IPS DF 6.9 (cell line): ENCODE measurements around the gene GTF2H4.

Experiments used
- DNase-seq: peaks from one replicate; pipeline ENCODE4 v3.0.0-alpha.2; 2013; ENCODE audit warnings: low read depth, low spot score
- H3K27ac ChIP-seq: one replicate; pipeline ENCODE4 v1.5.1; 2013; ENCODE audit warnings: low read length, control low read depth
- H3K27me3 ChIP-seq: 2 replicates; pipeline ENCODE4 v1.6.1; 2013; ENCODE audit warnings: mild to moderate bottlenecking, low read length; ENCODE audit not compliant: control insufficient read depth, insufficient read depth
- H3K36me3 ChIP-seq: 2 replicates; pipeline ENCODE4 v1.6.1; 2013; ENCODE audit warnings: low read length; ENCODE audit not compliant: control insufficient read depth, insufficient read depth
- H3K4me1 ChIP-seq: 2 replicates; pipeline ENCODE4 v1.6.1; 2013; ENCODE audit warnings: low read length; ENCODE audit not compliant: control insufficient read depth, insufficient read depth
- H3K4me3 ChIP-seq: 2 replicates; pipeline ENCODE4 v1.5.1; 2013; ENCODE audit warnings: mild to moderate bottlenecking, low read length
- H3K9me3 ChIP-seq: 2 replicates; pipeline ENCODE4 v1.6.1; 2013; ENCODE audit warnings: low read length, inconsistent platforms; ENCODE audit not compliant: control insufficient read depth, insufficient read depth
- WGBS: extraction: QIAGEN DNeasy Blood & Tissue Kit; methylation state at CpG from one replicate; pipeline ENCODE4 v1.1.7; 2013; ENCODE audit warnings: mixed read lengths, missing lambda C conversion rate; ENCODE audit not compliant: insufficient read length, insufficient coverage; 5-methylcytosine and 5-hydroxymethylcytosine counted together

Gene GTF2H4

GRCh38 chr6:30889921-30890645, 17.9 kb upstream of the GTF2H4 start:
- no peak for DNase-seq
- WGBS: no CpG with 5 or more reads among the region's 14 CpGs
- Histone ChIP-seq H3K36me3 (peaks cover 44% of the 10 kb centered on the region), H3K27ac (no peak overlapping the region), H3K9me3 (no peaks in the 10 kb centered on the region), H3K4me3 (no peak overlapping the region), H3K27me3 (no peaks in the 10 kb centered on the region), H3K4me1 (peaks cover 9% of the 10 kb centered on the region)

DNA sequence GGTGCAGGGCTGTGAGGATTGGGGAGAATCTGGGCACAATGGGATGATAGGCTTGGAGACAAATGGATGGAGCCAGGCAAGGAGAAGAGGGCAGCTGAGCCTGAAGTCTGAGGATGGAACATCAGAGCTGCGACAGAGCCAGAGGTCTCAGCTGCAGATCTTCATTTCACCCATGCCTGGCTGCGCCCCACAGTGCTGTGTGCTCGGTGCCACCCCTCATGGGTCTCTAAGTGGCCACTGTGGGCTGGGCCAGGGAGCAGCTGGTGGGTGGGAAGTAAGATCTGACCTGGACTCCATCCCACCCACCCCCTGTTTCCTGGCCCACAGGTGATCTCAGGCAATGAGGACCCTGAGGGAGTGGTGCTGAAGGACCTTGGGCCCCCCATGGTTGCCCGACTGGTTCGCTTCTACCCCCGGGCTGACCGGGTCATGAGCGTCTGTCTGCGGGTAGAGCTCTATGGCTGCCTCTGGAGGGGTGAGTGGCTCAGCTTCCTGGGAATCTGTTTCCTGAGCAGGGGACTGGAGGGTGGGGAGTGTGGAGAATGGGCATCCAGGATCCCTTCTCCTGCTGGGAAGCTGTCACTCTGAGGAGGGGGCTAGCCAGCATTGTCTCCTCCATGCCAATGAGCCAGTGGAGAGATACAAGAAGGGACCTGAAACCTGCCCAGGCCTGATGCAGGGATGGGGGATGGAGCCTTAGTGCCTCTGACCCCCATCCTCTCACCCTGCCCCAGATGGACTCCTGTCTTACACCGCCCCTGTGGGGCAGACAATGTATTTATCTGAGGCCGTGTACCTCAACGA, 17.2 kb upstream of the GTF2H4 start:
- H3K4me3 ChIP-seq: no peak overlapping the region
- no peak for DNase-seq
- H3K4me1 ChIP-seq: peaks cover 4% of the 10 kb centered on the region; the same call in 1 of the 2 replicates
- H3K9me3 ChIP-seq: no peaks in the 10 kb centered on the region
- no peaks in the 10 kb centered on the region for H3K27me3 ChIP-seq
- H3K27ac ChIP-seq: no peak overlapping the region
- WGBS: no CpG with 5 or more reads among the region's 12 CpGs
- H3K36me3 ChIP-seq: peaks cover 49% of the 10 kb centered on the region

DNA sequence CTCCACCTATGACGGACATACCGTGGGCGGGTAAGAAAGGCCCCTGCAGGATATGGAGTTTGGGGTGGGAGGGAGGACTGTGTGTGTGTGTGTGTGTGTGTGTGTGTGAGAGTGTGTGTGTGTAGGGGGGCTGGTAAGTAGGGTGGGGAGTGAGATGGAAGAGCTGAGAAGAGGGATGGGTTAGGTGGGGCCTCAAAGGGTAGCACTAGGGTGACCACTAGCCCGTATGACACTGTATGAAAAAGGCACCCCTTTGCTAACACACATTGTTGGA, 16.6 kb upstream of the GTF2H4 start:
- WGBS: no CpG with 5 or more reads among the region's 4 CpGs
- Histone ChIP-seq H3K4me1 (peaks cover 4% of the 10 kb centered on the region; the same call in 1 of the 2 replicates), H3K9me3 (no peaks in the 10 kb centered on the region), H3K27ac (no peak overlapping the region), H3K4me3 (no peak overlapping the region), H3K27me3 (no peaks in the 10 kb centered on the region), H3K36me3 (peaks cover 52% of the 10 kb centered on the region)
- DNase-seq: no peak

DNA sequence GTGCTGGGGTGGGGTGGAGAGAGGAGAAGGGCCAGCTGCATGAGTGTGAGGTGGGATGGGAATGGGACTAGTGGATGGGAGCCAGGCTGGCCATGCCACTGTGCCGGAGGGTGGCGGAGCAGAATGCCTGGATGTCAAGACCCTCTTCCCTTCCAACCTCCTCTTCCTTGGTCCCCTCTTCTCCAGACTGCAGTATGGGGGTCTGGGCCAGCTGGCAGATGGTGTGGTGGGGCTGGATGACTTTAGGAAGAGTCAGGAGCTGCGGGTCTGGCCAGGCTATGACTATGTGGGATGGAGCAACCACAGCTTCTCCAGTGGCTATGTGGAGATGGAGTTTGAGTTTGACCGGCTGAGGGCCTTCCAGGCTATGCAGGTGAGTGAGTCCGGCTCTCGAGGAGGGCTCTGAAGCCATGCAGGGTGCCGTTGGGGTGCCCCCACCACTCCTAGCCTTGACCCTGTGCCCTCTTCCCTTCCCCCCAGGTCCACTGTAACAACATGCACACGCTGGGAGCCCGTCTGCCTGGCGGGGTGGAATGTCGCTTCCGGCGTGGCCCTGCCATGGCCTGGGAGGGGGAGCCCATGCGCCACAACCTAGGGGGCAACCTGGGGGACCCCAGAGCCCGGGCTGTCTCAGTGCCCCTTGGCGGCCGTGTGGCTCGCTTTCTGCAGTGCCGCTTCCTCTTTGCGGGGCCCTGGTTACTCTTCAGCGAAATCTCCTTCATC, 16.0 kb upstream of the GTF2H4 start:
- no peak for DNase-seq
- Histone ChIP-seq H3K9me3 (no peaks in the 10 kb centered on the region), H3K4me1 (no peaks in the 10 kb centered on the region), H3K27ac (no peak overlapping the region), H3K27me3 (no peaks in the 10 kb centered on the region), H3K36me3 (peaks cover 58% of the 10 kb centered on the region), H3K4me3 (no peak overlapping the region)
- WGBS: no CpG with 5 or more reads among the region's 21 CpGs

DNA sequence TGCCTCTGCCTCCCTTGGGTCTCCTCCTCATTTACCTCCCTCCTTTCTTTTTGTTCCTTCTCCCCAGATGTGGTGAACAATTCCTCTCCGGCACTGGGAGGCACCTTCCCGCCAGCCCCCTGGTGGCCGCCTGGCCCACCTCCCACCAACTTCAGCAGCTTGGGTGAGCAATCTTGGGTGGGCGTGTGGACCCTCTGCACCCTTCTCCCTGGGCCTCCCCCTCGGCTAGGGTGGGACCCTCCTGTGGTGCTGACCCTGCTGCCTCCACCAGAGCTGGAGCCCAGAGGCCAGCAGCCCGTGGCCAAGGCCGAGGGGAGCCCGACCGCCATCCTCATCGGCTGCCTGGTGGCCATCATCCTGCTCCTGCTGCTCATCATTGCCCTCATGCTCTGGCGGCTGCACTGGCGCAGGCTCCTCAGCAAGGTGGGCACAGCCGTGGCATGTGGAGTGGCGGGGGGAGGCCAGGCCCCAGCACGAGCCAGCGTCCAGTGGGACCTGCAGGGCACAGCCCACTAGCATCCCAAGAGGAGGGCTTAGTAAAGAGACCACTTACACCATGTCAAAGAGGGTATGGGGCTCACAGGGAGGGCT, 14.9 kb upstream of the GTF2H4 start:
- Histone ChIP-seq H3K27ac (no peak overlapping the region), H3K27me3 (no peaks in the 10 kb centered on the region), H3K4me1 (no peaks in the 10 kb centered on the region), H3K9me3 (no peaks in the 10 kb centered on the region), H3K4me3 (no peak overlapping the region), H3K36me3 (peaks cover 68% of the 10 kb centered on the region)
- no peak for DNase-seq
- no CpG with 5 or more reads among the region's 16 CpGs for WGBS

GRCh38 chr6:30893666-30894065, 14.3 kb upstream of the GTF2H4 start:
- Histone ChIP-seq H3K27me3 (no peaks in the 10 kb centered on the region), H3K4me1 (no peaks in the 10 kb centered on the region), H3K9me3 (no peaks in the 10 kb centered on the region), H3K36me3 (peaks cover 74% of the 10 kb centered on the region), H3K27ac (no peak overlapping the region), H3K4me3 (no peak overlapping the region)
- no CpG with 5 or more reads among the region's 8 CpGs for WGBS
- no peak for DNase-seq

DNA sequence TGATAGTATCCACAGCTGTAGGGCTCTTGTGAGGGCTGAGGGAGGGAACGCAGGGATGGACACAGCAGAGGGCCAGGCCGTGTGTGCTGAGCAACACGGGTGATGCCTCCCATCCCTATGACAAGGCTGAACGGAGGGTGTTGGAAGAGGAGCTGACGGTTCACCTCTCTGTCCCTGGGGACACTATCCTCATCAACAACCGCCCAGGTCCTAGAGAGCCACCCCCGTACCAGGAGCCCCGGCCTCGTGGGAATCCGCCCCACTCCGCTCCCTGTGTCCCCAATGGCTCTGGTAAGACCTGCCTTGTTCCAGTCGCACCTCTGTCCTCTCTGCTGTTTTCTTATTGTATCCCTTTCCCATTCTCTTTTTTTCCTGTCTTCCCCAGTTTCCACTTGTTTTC, 13.6 kb upstream of the GTF2H4 start:
- Histone ChIP-seq H3K4me3 (no peak overlapping the region), H3K4me1 (no peaks in the 10 kb centered on the region), H3K9me3 (no peaks in the 10 kb centered on the region), H3K36me3 (peaks cover 75% of the 10 kb centered on the region), H3K27ac (no peak overlapping the region), H3K27me3 (no peaks in the 10 kb centered on the region)
- no peak for DNase-seq
- WGBS: no CpG with 5 or more reads among the region's 12 CpGs

GRCh38 chr6:30894935-30895334, 13.1 kb upstream of the GTF2H4 start:
- WGBS: 100% methylated on average over 1 of the region's 3 CpGs
- no peak for DNase-seq
- no peaks in the 10 kb centered on the region for H3K4me1 ChIP-seq
- H3K4me3 ChIP-seq: no peak overlapping the region
- H3K27ac ChIP-seq: no peak overlapping the region
- no peaks in the 10 kb centered on the region for H3K27me3 ChIP-seq
- peaks cover 71% of the 10 kb centered on the region for H3K36me3 ChIP-seq
- no peaks in the 10 kb centered on the region for H3K9me3 ChIP-seq

GRCh38 chr6:30895343-30895742, 12.7 kb upstream of the GTF2H4 start:
- Histone ChIP-seq H3K27ac (no peak overlapping the region), H3K9me3 (no peaks in the 10 kb centered on the region), H3K4me1 (no peaks in the 10 kb centered on the region), H3K4me3 (no peak overlapping the region), H3K36me3 (peaks cover 67% of the 10 kb centered on the region), H3K27me3 (no peaks in the 10 kb centered on the region)
- no peak for DNase-seq
- no CpG with 5 or more reads among the region's 10 CpGs for WGBS

DNA sequence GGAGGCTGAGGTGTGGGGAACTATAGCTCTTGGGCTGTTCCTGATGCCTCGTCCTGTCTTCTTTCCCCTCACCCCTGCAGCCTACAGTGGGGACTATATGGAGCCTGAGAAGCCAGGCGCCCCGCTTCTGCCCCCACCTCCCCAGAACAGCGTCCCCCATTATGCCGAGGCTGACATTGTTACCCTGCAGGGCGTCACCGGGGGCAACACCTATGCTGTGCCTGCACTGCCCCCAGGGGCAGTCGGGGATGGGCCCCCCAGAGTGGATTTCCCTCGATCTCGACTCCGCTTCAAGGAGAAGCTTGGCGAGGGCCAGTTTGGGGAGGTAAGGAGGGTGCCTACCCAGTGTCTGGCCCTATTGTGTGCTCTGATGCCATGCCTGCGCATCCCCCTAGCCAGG, 11.5 kb upstream of the GTF2H4 start:
- Histone ChIP-seq H3K36me3 (peaks cover 55% of the 10 kb centered on the region), H3K27me3 (no peaks in the 10 kb centered on the region), H3K4me1 (no peaks in the 10 kb centered on the region), H3K4me3 (no peak overlapping the region), H3K9me3 (no peaks in the 10 kb centered on the region), H3K27ac (no peak overlapping the region)
- no peak for DNase-seq
- WGBS: no CpG with 5 or more reads among the region's 13 CpGs
